Left lung (tissue), 10 donors: ENCODE results near the gene KRT84. TPM values are rescaled to one million over a fixed set of nuclear protein-coding genes. Genes with fewer than 3 reads are reported as not detected.

Experiments
- ATAC-seq: fragments of 200-7000 bp; cut with Tn5 transposase; one replicate; pipeline ENCODE4 v1.9.1; 2020; ENCODE audit warnings: moderate library complexity
- DNase-seq, 4 donors: peaks; one replicate each; pipeline ENCODE4 v3.0.0-alpha.2; 2013 to 2020
- H3K27ac ChIP-seq, 2 donors: fragments of 200-600 bp; sonication (generic) in 1 of 2; one replicate each; pipeline versions ENCODE4 v1.5.0 to v1.8.0; 2020 to 2021
- H3K27me3 ChIP-seq, 2 donors: fragments of 200-600 bp; sonication (generic) in 1 of 2; one replicate each; pipeline versions ENCODE4 v1.5.0 to v1.8.0; 2020 to 2021
- H3K36me3 ChIP-seq, 2 donors: fragments of 200-600 bp; sonication (generic) in 1 of 2; one replicate each; pipeline versions ENCODE4 v1.5.0 to v1.8.0; 2020 to 2021
- H3K4me1 ChIP-seq, 2 donors: fragments of 200-600 bp; one replicate each; pipeline ENCODE4 v1.8.0; 2021
- H3K4me3 ChIP-seq, 2 donors: fragments of 200-600 bp; sonication (generic) in 1 of 2; one replicate each; pipeline versions ENCODE4 v1.5.0 to v1.8.0; 2020 to 2021; ENCODE audit warnings: mild to moderate bottlenecking in 1 of 2
- H3K9me3 ChIP-seq, 2 donors: fragments of 200-600 bp; sonication (generic) in 1 of 2; one replicate each; pipeline versions ENCODE4 v1.5.0 to v1.8.0; 2020 to 2021
- intact Hi-C, 2 donors: fragments of 100-400 bp; cut with DNase I; formaldehyde crosslinking; loops; one replicate each; pipeline versions ENCODE4 v1.11.2 to v1.14.2; 2022
- polyA plus RNA-seq, 6 donors: library from polyadenylated mRNA; unstranded; fragments of 120-200 nt; gene quantifications; one replicate each; pipeline ENCODE4 v1.2.1, GENCODE V29; 2013; ENCODE audit not compliant: insufficient read length in 6 of 6
- total RNA-seq, 2 donors: library from RNA; stranded (reverse); fragmentation: NEBNext Ultra II Directional; extraction: Animal tissue kit (Norgen Biotek cat#: 25700); gene quantifications; one replicate each; pipeline ENCODE4 v1.2.1, GENCODE V29; 2021
- TF ChIP-seq, protein P1 (sequence below), 2 donors: fragments of 200-600 bp; sonication (generic) in 1 of 2; IDR thresholded peaks; one replicate each; pipeline versions ENCODE4 v1.5.0 to v1.8.0; 2021; ENCODE audit warnings: antibody characterized with exemption in 2 of 2
- donor health status: DM: no; HTN: yes; CAD: no.
- donor health status: DM: no; HTN: no; CAD: no.

Gene KRT84
- total and polyA plus RNA-seq, 8 donors = not detected

- intact Hi-C loops = no loop called here
- Histone ChIP-seq H3K27me3 (peaks cover 0 to 59% of the 10 kb centered on the region in 2 donors), H3K4me3 (no peak overlapping the region), H3K9me3 (no peaks in the 10 kb centered on the region), H3K27ac (no peak overlapping the region), H3K4me1 (no peaks in the 10 kb centered on the region), H3K36me3 (no peaks in the 10 kb centered on the region)
- ATAC-seq (no peak), DNase-seq (no peak)
- TF ChIP-seq, protein P1, sequence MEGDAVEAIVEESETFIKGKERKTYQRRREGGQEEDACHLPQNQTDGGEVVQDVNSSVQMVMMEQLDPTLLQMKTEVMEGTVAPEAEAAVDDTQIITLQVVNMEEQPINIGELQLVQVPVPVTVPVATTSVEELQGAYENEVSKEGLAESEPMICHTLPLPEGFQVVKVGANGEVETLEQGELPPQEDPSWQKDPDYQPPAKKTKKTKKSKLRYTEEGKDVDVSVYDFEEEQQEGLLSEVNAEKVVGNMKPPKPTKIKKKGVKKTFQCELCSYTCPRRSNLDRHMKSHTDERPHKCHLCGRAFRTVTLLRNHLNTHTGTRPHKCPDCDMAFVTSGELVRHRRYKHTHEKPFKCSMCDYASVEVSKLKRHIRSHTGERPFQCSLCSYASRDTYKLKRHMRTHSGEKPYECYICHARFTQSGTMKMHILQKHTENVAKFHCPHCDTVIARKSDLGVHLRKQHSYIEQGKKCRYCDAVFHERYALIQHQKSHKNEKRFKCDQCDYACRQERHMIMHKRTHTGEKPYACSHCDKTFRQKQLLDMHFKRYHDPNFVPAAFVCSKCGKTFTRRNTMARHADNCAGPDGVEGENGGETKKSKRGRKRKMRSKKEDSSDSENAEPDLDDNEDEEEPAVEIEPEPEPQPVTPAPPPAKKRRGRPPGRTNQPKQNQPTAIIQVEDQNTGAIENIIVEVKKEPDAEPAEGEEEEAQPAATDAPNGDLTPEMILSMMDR (IDR thresholded peaks at IDR 0.05) = no peak
These were observed 9.5 kb upstream of the KRT84 start for GRCh38 chr12:52394836-52395405.

DNA sequence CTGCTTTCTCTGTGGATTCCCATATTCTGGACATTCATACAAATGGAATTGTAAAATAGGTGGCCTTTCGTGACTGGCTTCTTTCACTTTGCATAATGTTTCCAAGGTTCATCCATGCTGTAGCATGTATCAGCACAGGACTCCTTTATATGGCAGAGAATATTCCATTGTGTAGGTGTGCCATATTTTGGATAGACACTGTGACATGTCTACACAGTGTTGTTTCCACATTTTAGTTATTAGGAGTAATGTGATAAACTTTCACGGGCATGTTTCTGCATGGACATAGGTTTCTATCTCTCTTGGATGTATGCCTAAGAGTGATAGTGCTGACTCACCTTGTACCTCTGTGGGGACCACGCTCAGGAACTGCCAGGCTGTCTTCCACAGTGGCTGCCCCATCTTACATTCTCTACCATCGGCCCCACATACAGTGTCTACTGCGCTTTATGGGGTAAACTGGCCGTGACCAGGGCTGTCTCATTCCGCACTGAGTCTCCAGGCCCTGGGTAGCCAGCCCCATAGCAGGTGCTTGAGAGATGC is 7.1 kb upstream of the KRT84 start:
- ATAC-seq = no peak
- TF ChIP-seq, protein P1 (IDR thresholded peaks at IDR 0.05) = no peak
- Histone ChIP-seq H3K4me3 (no peak overlapping the region), H3K9me3 (no peaks in the 10 kb centered on the region), H3K36me3 (no peaks in the 10 kb centered on the region), H3K4me1 (no peaks in the 10 kb centered on the region), H3K27me3 (peaks cover 0 to 63% of the 10 kb centered on the region in 2 donors), H3K27ac (no peak overlapping the region)
- DNase-seq = no peak
- intact Hi-C loops = no loop called here

DNA sequence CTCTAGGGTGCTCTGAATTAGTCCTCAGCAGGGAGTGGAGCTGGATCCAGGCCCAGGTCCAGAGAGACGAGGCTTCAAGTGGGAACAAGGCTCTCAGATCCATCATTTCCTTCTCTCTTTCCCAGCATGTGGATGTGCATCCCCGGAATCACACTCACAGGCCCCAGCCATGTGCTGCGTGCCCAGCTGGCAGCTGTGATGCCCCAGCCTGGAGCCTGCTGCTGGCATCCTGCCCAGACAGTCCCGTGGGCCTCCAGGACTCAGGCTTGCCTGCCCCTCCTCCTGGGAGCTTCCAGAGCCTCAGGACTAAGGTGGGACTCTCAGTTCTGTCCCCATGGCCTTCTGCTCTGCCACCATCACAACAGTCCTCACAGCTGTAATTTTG is 6.2 kb upstream of the KRT84 start:
- no peaks in the 10 kb centered on the region for H3K9me3 ChIP-seq
- TF ChIP-seq, protein P1 (IDR thresholded peaks at IDR 0.05) = no peak
- intact Hi-C loops = no loop called here
- no peaks in the 10 kb centered on the region for H3K36me3 ChIP-seq
- H3K4me1 ChIP-seq = no peaks in the 10 kb centered on the region
- peak; percentile 35 for ATAC-seq
- H3K4me3 ChIP-seq = no peak overlapping the region
- no peak overlapping the region for H3K27ac ChIP-seq
- peaks cover 0 to 56% of the 10 kb centered on the region in 2 donors for H3K27me3 ChIP-seq
- peak in 1 of 4 donors; percentile 74 for DNase-seq

DNA sequence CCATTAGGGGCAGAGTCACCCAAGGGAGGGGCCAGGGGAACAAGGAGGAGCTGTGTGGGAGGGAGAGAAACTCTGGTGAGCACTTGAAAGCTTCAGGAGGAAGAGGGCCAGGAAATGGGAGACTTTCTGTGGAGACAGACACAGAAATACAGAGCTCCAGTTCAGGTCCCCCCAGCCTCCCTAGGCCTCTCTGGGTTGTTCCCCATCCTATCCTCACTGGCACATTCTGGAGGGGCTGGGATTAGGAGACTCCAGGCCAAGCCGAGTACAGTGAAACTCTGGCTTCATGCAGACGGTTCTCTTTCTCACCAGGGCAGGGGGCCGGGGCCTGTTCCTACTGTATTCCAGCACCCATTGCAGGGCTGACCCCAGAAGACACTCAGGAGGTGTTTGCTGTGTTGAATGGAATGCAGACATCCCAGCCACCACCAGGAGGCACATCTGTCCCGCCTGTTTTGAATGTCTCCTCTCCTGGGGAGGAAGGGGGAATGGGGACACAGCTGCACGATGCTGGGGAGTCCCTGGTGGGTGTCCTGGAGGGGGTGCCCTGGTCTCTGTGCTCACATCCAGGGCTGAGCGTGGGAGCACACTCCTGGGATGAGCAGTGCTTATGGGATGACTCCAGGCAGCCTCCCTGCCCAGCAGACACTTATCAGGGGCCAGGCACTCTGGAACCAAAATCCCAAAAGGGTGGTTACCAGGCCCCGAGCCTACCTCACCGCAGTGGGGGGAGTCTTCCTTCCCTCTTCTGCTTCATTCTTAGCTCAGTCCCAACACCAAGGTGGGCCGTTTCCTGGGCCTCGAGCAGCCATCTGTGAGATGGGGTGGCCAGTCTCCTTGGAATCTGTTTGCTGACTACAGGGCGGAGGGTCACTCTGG is 5.5 kb upstream of the KRT84 start:
- H3K27me3 ChIP-seq = peaks cover 0 to 49% of the 10 kb centered on the region in 2 donors
- intact Hi-C loops = no loop called here
- H3K9me3 ChIP-seq = no peaks in the 10 kb centered on the region
- ATAC-seq (peak; percentile 36), DNase-seq (no peak)
- no peaks in the 10 kb centered on the region for H3K4me1 ChIP-seq
- H3K27ac ChIP-seq = no peak overlapping the region
- no peak overlapping the region for H3K4me3 ChIP-seq
- TF ChIP-seq, protein P1 (IDR thresholded peaks at IDR 0.05) = peak; percentile 23 to 41
- no peaks in the 10 kb centered on the region for H3K36me3 ChIP-seq
